GM18517 (cell line): ENCODE results near the gene CTNNA2.
"Not testable (repeated sequence)": the region's sequence is repeated elsewhere in the genome, so short reads cannot be mapped to it uniquely, and the experiment has no call there.

Experiments used
- ATAC-seq: cut with Tn5 transposase; IDR thresholded peaks from one replicate; pipeline ENCODE4 v1.9.1; 2021; ENCODE audit warnings: mild to moderate bottlenecking, moderate library complexity; ENCODE audit not compliant: unreplicated experiment

The CTNNA2 gene

DNA sequence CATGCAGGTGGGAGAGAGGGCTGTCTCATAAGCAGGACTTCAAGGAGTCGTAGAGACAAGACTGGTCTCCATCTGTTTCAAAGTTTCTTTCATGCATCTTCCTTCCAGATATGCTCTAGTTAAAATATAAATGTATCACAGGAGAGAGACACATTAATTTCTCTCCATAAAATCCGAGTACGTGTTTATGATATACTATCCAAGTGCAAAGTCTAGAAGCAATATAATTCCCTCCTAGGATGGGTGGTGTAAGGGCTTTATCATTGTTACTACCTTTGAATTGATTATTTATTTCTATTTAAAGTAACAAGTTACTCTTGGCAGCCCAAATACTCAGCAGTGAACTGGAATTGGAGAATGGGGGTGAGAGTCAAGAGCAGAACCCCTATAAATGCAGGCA, 619.4 kb downstream of the CTNNA2 start:
- no peak for ATAC-seq

DNA sequence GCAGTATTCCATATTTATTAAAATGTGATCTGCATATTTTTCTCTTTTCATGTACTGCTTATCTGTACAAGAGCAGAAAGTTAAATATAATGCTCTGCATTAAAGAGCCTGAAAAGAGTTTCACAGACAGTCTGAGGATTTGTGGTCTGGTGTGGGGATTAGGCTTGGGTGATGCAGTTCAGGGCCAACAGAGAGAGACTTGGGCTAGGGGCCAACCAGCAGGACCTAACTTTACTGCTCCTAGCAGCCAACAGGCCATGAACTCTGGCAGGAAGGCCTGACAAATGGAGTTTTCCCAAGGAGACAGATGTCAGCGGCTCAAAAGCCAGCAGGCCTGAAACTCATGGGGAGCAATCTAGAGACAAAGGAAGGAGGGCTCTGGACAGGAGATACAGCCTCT, 622.1 kb downstream of the CTNNA2 start:
- ATAC-seq, result no peak

DNA sequence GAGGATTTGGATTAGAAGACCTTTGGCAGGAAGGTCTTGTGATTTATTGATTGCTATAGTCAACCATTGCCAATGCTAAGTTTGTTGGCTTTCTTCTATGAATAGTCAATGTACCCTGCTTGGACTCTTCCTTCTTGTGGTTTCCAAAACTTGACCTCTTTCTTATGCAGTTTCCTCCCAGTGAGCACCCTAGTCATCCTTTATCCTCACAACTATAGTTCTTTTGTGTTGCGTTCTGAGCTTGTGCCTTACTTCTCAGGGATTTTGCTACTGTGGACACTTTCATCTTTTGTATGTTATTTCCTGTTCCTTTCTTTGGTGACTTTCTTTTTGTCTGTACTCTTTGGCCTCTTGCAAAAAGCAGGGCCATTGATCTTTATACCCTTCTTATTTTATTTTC, 623.5 kb downstream of the CTNNA2 start:
- ATAC-seq, result no peak

DNA sequence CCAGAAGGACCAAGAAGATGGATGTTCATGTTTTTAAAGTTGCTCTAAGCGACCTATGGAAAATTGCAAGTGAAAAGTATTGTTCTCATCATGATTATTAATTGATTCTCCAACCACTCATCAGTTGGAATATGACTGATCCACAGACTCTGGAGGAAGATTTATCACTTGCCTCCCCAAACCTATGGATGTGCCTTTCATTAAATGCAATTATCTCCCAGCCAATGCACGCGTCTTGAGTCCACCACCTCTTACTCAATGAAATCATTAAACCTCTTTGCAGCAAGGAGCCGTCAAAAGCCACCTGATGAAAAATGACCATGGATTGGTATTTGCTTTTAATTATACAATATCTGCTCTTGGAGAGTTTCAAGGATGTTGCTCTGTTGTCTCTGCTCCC, 626.1 kb downstream of the CTNNA2 start:
- no peak for ATAC-seq

DNA sequence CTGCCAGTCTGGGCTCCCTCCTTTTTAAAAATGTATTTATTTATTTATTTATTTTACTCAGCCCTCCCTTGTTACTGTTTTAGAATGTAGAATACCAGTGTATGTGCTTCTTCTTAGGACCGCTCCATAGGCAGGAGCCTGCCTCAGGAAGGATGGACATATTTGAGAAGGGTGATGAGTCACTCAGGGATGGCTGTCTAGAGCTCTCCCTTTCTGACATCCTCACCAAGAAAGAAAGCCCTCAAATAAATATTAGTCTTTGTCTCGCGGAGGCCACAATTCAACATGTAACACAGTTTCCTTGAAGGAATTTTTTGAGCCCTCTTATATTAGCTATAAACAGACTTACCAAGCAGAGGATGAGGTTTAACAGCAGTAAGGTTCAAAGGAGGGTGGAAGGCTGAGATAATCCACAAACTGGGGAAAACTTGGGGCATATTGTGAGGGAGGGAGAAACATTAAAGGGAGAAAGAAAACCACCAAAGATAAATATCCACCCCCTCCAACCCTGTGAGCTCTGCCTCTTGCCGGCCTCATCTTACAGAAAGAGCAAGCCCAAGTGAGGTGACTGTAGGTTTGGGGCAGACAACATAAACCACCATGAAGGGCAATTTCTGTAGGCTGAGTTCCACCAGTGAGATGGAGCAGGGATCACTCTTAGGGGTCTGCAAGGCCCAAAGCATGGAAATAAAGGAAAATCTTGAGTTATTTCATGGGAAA, 628.3 kb downstream of the CTNNA2 start:
- ATAC-seq, result no peak

DNA sequence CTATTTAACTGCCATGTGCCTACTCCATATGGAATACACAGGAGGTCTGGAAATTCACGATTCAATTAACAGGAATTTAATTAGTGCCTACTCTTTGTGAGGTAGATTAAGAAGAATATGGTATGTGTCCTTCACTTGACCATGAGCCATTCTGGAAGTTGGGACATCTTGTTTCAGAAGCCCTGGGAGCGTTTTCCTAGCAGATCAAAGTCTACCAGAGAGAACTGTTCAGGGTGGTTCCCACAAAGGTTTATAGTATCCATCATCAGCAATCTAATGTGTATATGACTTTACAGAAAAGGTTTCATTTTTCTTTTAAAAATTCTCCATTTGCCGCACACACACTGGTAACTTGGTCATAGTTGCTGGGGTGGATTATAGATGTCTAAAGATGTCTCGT, 632.6 kb downstream of the CTNNA2 start:
- no peak for ATAC-seq

DNA sequence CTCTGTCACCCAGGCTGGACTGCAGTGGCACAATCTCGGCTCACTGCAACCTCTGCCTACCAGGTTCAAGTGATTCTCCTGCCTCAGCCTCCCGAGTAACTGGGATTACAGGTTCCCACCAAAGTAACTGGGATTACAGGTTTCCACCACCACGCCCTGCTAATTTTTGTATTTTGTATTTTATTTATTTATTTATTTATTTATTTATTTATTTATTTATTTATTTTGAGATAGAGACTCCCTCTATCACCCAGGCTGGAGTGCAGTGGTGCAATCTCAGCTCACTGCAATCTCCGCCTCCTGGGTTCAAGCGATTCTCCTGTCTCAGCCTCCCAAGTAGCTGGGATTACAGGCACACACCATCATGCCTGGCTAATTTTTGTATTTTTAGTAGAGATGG, 633.9 kb downstream of the CTNNA2 start:
- ATAC-seq, result not testable (repeated sequence)

DNA sequence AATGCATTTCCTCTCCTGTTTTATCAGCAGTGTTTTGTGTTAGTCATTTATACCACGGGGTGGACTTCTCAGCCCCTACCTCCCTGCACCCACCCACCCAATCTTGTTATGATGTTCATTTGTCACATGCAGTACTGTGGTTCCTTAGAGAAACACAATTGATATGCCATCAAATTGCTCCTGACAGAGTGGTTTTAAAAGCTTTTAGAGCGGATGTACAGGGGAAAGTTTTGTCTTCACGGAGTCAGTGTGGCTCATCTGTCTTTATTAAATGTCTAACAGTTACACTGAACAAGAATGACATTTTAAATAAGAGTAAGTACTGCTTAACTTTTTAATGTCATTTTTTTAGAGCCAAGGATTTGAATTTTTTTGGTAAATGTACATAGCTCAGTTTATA, 634.8 kb downstream of the CTNNA2 start:
- ATAC-seq, result no peak

DNA sequence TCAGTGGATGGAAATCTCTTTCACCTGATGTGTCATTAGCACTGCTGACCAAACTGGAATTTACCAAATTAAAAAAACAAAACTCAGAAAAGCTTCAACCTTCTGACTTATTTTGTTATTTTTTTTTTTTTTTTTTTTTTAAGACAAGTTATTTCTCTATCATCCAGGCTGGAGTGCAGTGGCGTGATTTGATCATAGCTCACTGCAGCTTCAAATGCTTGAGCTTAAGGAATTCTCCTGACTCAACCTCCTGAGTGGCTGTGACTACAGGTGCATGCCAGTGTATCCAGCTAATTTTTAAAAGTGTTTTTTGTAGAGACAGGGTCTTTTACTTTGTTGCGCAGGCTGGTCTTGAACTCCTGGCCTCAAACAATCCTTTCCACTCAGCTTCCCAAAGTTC, 636.1 kb downstream of the CTNNA2 start:
- ATAC-seq, result no peak

DNA sequence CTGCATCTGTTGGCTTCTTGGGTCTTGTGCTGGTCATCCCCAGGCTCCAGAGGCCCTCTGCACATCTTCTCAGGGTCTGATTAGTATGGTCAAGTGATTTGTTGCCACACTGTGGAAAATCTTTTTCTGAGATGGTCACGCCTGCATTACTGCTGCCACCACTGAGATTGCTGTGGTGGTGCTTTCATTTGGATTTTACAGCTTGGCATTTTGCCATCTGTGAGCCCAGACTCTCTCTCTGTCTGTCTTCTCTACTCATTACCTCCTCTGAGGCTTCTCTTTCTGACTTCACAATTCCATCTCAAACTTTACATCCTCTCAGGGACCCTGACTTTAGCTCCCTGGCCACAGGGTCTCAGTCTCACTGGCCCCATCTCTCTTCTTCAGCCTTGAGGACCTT, 637.1 kb downstream of the CTNNA2 start:
- no peak for ATAC-seq

DNA sequence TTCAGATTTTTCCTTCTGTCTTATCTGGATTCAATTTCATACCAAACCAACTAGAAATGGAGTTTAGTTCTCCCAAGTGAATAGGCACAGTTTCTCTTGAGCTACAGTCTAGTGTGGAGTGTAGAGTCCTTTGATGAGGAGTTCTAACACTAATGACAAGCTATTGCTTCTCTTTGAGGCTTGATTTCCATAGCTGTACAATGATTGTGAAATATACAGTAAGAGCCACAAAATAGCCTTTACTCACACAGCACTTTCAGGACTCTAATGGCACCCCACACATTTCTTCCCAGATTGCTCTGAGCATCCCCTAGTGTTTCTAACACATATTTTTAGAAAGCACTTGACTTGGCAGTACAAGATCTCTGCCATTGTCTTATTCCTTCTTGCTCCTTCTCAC, 638.4 kb downstream of the CTNNA2 start:
- no peak for ATAC-seq

DNA sequence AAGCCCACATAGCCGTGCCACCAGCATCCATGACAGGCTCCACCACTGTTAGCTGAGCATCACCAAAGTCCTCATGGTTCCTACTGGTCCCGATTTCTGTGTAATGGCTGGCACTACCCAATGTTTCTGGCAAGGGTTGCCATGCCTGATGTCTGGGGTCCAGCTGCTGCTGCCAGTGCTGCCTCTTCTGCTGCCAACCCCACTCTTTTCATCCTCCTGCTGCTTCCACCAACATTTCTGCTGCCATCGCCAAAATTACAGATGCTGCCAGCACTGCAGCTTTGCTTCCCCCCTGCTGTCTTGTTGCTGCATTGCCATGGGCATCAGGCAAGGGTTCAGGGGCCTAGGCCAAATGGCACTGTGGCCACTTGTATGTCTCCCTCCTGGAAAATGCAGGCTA, 638.8 kb downstream of the CTNNA2 start:
- ATAC-seq, result no peak

DNA sequence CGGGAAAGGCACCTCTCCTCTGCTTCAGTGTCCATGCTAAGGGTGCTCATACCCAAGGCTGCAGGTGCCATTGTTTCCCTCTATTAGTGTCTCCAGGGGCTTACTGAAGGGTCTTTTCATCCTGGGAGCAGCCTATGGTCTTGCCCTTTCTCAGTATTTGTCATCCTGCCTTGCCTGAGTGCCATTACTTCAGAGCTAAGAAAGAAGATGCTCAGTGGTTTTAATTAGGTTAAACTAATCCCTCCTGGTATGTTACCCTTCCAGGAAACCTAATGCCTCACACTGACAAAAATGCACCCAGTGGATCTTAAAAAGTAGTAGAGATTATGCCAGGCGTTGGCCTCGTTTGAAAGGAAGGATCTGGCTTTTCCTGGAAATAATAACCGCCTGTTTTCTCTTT, 640.3 kb downstream of the CTNNA2 start:
- ATAC-seq, result no peak

DNA sequence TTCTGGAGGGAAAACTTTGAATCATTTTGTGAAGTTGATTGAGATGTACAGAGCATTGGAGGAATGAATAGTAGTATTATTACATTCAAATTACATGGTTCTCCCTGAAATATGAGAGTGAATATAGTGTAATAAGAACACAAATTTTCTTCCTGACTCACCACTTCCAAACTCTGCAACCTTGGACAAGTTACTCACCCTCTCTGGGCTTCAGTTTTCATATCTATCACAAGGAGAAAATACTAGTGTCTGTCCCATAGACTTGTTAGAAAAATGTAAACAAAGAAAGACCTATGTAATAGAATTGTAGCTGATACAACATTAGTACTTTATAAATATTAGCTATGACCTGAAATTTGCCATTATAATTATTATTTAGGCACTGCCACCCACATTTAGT, 640.9 kb downstream of the CTNNA2 start:
- ATAC-seq, result no peak

DNA sequence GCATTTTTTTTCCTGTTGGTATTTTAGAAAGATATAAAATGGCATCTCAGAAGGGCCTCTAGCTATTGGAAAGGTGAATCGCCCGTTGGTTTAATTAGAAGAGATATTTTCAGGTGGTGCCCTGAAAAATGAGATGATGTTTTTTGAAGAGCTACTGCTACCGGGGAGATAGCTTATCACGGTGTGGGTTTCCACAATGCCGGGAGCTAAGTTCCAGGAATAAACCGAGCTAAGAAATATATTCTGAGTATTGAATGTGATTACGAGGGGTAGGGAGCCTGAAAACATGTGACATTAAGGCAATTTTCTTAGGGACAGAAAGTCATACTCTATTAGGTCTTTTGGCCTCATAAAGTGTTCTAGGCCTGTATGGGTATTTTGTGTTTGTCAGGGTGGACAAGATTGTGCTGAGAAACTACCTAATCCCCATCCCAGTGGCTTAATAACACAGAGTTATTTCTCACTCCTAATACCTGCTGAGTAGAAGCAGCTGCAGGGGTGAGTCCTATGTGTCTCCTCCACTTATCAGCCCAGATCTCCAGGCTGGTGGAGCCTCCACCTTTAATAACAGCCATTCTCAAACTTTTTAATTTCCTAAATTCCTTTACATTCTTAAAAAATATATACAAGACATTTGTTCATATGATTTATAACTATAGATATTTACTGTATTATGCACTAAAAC, 641.5 kb downstream of the CTNNA2 start:
- no peak for ATAC-seq

DNA sequence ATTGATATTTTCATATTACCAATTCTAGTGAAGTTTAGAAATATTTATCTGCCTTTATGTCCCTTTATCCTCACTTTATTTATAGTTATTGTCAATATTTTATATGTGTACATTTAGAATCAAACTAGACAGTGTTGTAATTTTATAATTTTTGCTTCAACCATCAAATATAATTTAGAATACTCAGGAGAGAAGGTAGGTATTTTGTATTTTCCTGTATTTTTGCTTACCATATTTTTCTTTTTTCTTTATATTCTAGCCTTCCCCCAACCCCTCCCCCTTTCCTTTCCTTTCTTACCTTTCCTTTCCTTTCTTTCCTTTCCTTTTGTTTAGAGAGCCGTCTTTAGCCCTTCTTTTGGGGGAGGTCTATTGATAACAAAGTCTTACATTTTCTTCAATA, 651.5 kb downstream of the CTNNA2 start:
- ATAC-seq, result no peak

DNA sequence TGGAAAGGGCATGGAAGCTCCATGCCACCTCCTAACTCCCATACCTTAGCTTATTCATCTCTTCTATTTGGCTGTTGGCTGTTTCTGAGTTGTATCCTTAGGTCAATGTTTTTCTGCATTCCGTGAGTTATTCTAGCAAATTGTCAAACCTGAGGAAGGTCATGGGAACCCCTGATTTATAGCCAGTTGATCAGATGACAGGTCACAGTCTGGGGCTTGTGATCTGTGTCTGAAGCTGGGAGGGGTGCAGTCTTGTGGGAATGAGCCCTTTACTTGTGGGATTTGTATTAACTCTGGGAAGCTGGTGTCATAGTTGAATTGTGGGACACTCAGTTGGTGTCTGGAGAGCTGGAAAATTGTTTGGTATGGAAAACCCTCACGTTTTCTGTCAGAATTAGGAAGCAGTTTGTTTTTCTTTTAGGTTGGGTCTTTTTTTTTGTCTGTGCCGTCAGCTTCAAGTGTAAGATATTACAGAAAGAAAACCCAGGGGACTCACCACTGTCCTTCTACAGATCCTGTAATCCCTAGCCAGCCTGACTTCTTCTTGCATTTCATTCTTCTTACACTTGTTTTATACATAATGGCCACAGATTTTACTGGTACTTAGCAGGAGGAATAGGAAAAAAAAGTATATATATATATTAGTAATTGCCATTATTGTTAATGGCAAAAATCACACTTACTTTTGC, 653.8 kb downstream of the CTNNA2 start:
- no peak for ATAC-seq

DNA sequence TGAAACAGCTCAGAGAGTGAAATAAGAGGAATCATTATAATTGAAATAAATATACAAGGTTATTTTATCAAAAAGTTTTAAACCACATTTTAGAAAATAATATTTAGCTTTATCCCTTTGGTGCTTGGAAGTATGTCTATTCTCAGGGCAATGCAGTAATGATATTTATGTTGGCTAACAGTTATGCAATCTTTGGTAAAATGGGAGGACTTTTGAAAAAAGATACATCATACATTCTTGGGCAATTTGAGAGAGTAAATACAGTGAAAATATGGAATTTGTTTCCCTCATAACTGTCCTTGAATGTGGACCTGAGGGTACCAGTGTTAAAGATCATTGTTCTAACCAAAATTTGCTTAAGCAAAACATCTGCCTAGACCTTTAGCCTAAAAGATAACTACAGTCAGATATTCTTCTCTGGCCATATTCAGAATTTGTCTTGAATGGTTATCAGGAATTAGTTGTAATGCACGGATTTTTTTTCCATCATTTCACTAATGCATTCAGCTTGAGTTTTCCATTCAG, 654.5 kb downstream of the CTNNA2 start:
- ATAC-seq, result no peak

DNA sequence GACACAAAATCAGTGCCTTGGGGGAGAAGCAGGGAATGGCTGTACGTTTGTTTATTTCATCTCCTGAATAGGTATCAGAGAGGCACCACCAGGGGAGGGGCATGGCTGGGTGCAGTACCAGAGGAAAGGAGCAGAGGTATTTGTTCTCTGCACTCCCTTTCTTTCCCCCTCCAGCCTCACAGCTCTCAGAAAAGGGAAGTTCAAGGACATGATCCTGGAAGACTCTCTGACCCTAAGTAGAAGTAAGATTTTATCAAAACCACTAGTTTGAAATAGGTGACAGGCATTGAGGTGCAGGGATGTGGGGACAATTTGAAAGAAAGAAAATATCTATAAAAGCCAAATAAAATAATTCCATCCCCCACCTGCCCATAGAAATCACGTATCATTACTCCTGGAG, 655.2 kb downstream of the CTNNA2 start:
- no peak for ATAC-seq

DNA sequence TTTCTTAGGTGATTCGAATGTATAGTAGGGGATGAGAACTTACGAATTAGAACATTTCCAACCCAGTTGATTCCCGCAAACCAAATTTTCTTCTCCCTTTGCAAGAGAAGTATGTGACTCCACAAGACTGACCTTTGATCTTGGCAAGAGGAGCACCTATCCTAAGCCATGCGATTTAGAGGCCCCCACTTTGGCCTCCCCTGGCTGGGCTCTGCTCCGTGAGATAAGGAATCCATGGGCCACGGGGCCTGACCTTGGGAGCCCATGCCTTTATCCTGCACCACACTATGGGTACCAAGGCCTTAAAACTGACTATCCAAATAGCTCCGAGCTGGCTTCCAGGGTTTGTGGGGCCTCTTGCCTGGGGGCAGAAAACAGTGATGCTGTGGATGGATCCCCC, 656.0 kb downstream of the CTNNA2 start:
- no peak for ATAC-seq

DNA sequence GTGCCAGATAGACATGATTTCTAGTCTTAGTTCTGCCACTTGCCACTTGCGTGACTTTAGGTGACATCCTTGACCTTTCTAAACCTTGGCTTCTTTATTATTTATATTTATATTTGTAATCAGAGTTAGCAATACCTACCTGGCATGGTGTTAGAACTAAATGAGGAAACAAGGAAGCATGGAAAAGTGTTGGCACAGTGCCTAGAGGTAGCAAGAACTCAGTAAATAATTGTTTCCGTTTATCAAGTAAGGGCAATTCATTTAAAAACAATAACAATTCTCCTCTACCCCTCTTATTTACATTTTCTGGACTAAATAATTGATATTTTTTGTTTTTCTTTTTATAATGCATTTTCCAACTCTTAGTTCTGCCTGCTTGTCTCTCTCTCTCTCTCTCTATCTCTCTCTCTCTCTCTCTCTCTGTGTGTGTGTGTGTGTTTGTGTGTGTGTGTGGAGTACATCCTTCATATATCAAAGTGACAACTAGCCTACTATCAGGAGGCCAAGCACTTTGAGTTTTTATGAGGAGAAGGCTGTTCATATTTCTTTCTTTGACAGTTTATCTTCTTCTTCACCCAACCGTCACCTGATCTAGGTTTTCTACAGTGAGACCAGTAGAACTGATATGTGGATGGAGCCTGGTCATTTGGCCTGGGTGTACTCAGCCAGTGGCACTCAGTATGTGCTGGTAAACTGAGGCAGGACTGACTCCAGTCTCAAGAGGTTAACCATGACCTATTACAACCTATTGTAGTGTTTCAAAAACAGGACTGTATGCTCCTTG, 657.2 kb downstream of the CTNNA2 start:
- ATAC-seq, result no peak
